Measurements from ENCODE around the gene NOL4L.

DNA sequence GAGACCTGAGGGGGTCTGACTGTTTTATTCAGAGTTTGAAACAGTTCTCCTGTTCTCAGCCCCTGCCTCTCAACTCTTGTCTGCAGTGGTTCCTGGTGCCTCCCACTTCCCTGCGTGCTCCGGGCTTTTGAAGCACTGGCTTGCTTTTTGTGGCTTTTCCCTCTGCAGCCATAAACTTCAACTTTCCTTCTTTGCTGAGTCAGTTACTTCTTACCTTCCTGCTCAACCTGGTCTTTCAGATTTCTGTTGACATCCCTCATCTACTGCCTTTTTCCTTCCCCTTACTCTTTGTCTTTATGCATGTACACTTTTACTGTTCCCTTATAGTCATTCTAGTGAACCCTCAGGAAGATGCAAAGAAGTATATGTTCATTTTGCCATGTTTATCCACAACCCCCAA lies 169.6 kb downstream of the NOL4L start:
- TF ChIP-seq, protein P1, sequence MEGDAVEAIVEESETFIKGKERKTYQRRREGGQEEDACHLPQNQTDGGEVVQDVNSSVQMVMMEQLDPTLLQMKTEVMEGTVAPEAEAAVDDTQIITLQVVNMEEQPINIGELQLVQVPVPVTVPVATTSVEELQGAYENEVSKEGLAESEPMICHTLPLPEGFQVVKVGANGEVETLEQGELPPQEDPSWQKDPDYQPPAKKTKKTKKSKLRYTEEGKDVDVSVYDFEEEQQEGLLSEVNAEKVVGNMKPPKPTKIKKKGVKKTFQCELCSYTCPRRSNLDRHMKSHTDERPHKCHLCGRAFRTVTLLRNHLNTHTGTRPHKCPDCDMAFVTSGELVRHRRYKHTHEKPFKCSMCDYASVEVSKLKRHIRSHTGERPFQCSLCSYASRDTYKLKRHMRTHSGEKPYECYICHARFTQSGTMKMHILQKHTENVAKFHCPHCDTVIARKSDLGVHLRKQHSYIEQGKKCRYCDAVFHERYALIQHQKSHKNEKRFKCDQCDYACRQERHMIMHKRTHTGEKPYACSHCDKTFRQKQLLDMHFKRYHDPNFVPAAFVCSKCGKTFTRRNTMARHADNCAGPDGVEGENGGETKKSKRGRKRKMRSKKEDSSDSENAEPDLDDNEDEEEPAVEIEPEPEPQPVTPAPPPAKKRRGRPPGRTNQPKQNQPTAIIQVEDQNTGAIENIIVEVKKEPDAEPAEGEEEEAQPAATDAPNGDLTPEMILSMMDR (IDR thresholded peaks at IDR 0.05) = no peak
- no peak for TF ChIP-seq POLR2AphosphoS5 (IDR thresholded peaks at IDR 0.05)
